Activated T-helper 9 cell treated with anti-CD3 and anti-CD28 coated beads, Interleukin-2, amount 50 U/mL, for 16 hours (primary cell): Measurements from ENCODE around the gene SETBP1.

Experiments
- DNase-seq: peaks from one replicate; pipeline ENCODE4 v3.0.0-alpha.2; 2020; ENCODE audit warnings: low read depth

Gene SETBP1

GRCh38 chr18:44871771-44872170 is 191.1 kb downstream of the SETBP1 start:
- DNase-seq, result no peak

GRCh38 chr18:44876024-44876423 is 195.3 kb downstream of the SETBP1 start:
- DNase-seq, result no peak

- no peak for DNase-seq
Observed at GRCh38 chr18:44876755-44877154, 196.1 kb downstream of the SETBP1 start.

GRCh38 chr18:44878335-44878734 is 197.6 kb downstream of the SETBP1 start:
- DNase-seq, result no peak

- no peak for DNase-seq
Observed at GRCh38 chr18:44880170-44880569, 199.5 kb downstream of the SETBP1 start.

- no peak for DNase-seq
Observed at GRCh38 chr18:44881461-44882162, 200.9 kb downstream of the SETBP1 start.

- DNase-seq, result no peak
Observed at GRCh38 chr18:44882163-44882868, 201.6 kb downstream of the SETBP1 start.

- DNase-seq, result no peak
Observed at GRCh38 chr18:44883671-44884070, 203.0 kb downstream of the SETBP1 start.

GRCh38 chr18:44884431-44884830 is 203.7 kb downstream of the SETBP1 start:
- DNase-seq, result no peak

GRCh38 chr18:44885507-44885906 is 204.8 kb downstream of the SETBP1 start:
- no peak for DNase-seq

GRCh38 chr18:44887227-44887631 is 206.5 kb downstream of the SETBP1 start:
- peak; percentile 25 for DNase-seq

- DNase-seq, result no peak
Observed at GRCh38 chr18:44889111-44889510, 208.4 kb downstream of the SETBP1 start.

- no peak for DNase-seq
Observed at GRCh38 chr18:44893045-44893706, 212.5 kb downstream of the SETBP1 start.

GRCh38 chr18:44893966-44894365 is 213.3 kb downstream of the SETBP1 start:
- DNase-seq, result no peak

GRCh38 chr18:44895176-44895798 is 214.6 kb downstream of the SETBP1 start:
- DNase-seq, result peak; percentile 8

- no peak for DNase-seq
Observed at GRCh38 chr18:44896846-44897245, 216.2 kb downstream of the SETBP1 start.

GRCh38 chr18:44897411-44897810 is 216.7 kb downstream of the SETBP1 start:
- no peak for DNase-seq

GRCh38 chr18:44897816-44898215 is 217.1 kb downstream of the SETBP1 start:
- no peak for DNase-seq

- no peak for DNase-seq
Observed at GRCh38 chr18:44898498-44898897, 217.8 kb downstream of the SETBP1 start.

GRCh38 chr18:44899832-44900231 is 219.1 kb downstream of the SETBP1 start:
- no peak for DNase-seq

GRCh38 chr18:44900627-44901026 is 219.9 kb downstream of the SETBP1 start:
- DNase-seq, result no peak

GRCh38 chr18:44901283-44901682 is 220.6 kb downstream of the SETBP1 start:
- DNase-seq, result no peak

- DNase-seq, result no peak
Observed at GRCh38 chr18:44903327-44903726, 222.6 kb downstream of the SETBP1 start.
